SK-N-SH (cell line): ENCODE measurements around the gene FGD4. TPM values are rescaled to one million over a fixed set of nuclear protein-coding genes. Genes with fewer than 3 reads are reported as not detected.

Experiments
- CTCF ChIA-PET: fragments of 300-600, 350-600 bp; formaldehyde crosslinking; extraction: SDS; loops from one replicate; lab custom pipeline; 2021; lab: Yijun Ruan, JAX
- POLR2A ChIA-PET: fragments of 350-600 bp; sonication (Branson Sonifier 250); formaldehyde crosslinking; extraction: SDS; loops from one replicate; lab custom pipeline; 2020; ENCODE audit warnings: antibody characterized with exemption, inconsistent platforms; lab: Yijun Ruan, JAX
- DNase-seq: peaks from one replicate; pipeline ENCODE4 v3.0.0; 2012
- H2AFZ ChIP-seq: fragments of 200-600 bp; sonication (generic); 2 replicates; pipeline ENCODE4 v1.8.1; 2016; ENCODE audit warnings: antibody characterized with exemption, mild to moderate bottlenecking, low read depth
- H3F3A ChIP-seq: fragments of 200-600 bp; sonication (generic); replicated peaks from 2 replicates; pipeline ENCODE3; 2016; ENCODE audit warnings: antibody characterized with exemption, mild to moderate bottlenecking; ENCODE audit not compliant: insufficient read depth
- H3K27ac ChIP-seq, 2 experiments: fragments of 200-500 bp in 1 of 2; fragments of 200-600 bp in 1 of 2; sonication (Bioruptor generic) in 1 of 2; sonication (generic), shearing (Covaris generic) in 1 of 2; 2 replicates each; pipeline versions ENCODE4 v1.5.1 to v1.6.1; 2014 to 2016; ENCODE audit warnings: low read depth in 2 of 2, inconsistent platforms in 1 of 2, low read length in 1 of 2, mild to moderate bottlenecking in 1 of 2, mixed read lengths in 1 of 2
- H3K27me3 ChIP-seq: fragments of 200-600 bp; sonication (generic), shearing (Covaris generic); 2 replicates; pipeline ENCODE4 v1.6.1; 2016; ENCODE audit warnings: mixed run types; ENCODE audit not compliant: insufficient read depth
- H3K36me3 ChIP-seq, 2 experiments: fragments of 200-500 bp in 1 of 2; fragments of 200-600 bp in 1 of 2; sonication (Bioruptor generic) in 1 of 2; sonication (generic) in 1 of 2; replicated peaks in 1 of 2; 2 replicates each; pipeline versions ENCODE3 to v1.5.1; 2014 to 2016; ENCODE audit warnings: low read length in 1 of 2, mild to moderate bottlenecking in 1 of 2; ENCODE audit not compliant: insufficient read depth in 2 of 2, control insufficient read depth in 1 of 2
- H3K4me1 ChIP-seq, 2 experiments: fragments of 200-500 bp in 1 of 2; fragments of 200-600 bp in 1 of 2; sonication (Bioruptor generic) in 1 of 2; sonication (generic), shearing (Covaris generic) in 1 of 2; 2 replicates each; pipeline versions ENCODE4 v1.5.1 to v1.6.1; 2014 to 2016; ENCODE audit warnings: low read depth in 1 of 2, low read length in 1 of 2, mixed run types in 1 of 2; ENCODE audit not compliant: insufficient read depth in 2 of 2, control insufficient read depth in 1 of 2
- H3K4me2 ChIP-seq: fragments of 200-600 bp; sonication (generic), shearing (Covaris generic); 2 replicates; pipeline ENCODE4 v1.6.1; 2017; ENCODE audit warnings: mixed run types
- H3K4me3 ChIP-seq, 2 experiments: fragments of 200-500 bp in 1 of 2; fragments of 200-600 bp in 1 of 2; sonication (Bioruptor generic) in 1 of 2; sonication (generic), shearing (Covaris generic) in 1 of 2; 2 replicates each; pipeline versions ENCODE4 v1.5.1 to v1.8.1; 2014 to 2016; ENCODE audit warnings: low read depth in 2 of 2, inconsistent platforms in 1 of 2, low read length in 1 of 2, mild to moderate bottlenecking in 1 of 2, mixed read lengths in 1 of 2, moderate library complexity in 1 of 2
- H3K79me2 ChIP-seq: fragments of 200-600 bp; sonication (generic); 2 replicates; pipeline ENCODE4 v1.8.1; 2017; ENCODE audit warnings: mild to moderate bottlenecking; ENCODE audit not compliant: insufficient read depth
- H3K9ac ChIP-seq: fragments of 200-600 bp; sonication (generic); 2 replicates; pipeline ENCODE4 v1.6.1; 2017; ENCODE audit warnings: mixed run types
- H3K9me2 ChIP-seq: fragments of 200-600 bp; sonication (generic); 2 replicates; pipeline ENCODE4 v1.6.1; 2017; ENCODE audit warnings: mixed run types
- H3K9me3 ChIP-seq: fragments of 200-600 bp; sonication (generic); 2 replicates; pipeline ENCODE4 v1.6.1; 2017; ENCODE audit warnings: mixed run types, mild to moderate bottlenecking, moderate library complexity
- H4K20me1 ChIP-seq: fragments of 200-600 bp; sonication (generic); 2 replicates; pipeline ENCODE4 v1.6.1; 2017; ENCODE audit warnings: mild to moderate bottlenecking, mixed run types; ENCODE audit not compliant: insufficient read depth
- FOXM1 ChIP-seq: IDR thresholded peaks from 2 replicates; pipeline ENCODE4 v1.4.0; 2012; ENCODE audit warnings: low read depth, mild to moderate bottlenecking
- MEF2A ChIP-seq: IDR thresholded peaks from 2 replicates; pipeline ENCODE4 v1.4.0; 2012; ENCODE audit warnings: low read depth, borderline replicate concordance
- NFIC ChIP-seq: IDR thresholded peaks from 2 replicates; pipeline ENCODE4 v1.4.0; 2012; ENCODE audit warnings: borderline replicate concordance
- POLR2AphosphoS5 ChIP-seq: IDR thresholded peaks from 2 replicates; pipeline ENCODE4 v1.6.1; 2012; ENCODE audit warnings: low read depth, low read length
- SIN3A ChIP-seq: IDR thresholded peaks from 2 replicates; pipeline ENCODE4 v1.6.1; 2012; ENCODE audit warnings: low read depth, mild to moderate bottlenecking, low read length, moderate library complexity, borderline replicate concordance
- TEAD4 ChIP-seq: IDR thresholded peaks from 2 replicates; pipeline ENCODE4 v1.4.0; 2012; ENCODE audit warnings: mild to moderate bottlenecking, borderline replicate concordance; ENCODE audit not compliant: insufficient read depth
- WGBS: methylation state at CpG from one replicate; pipeline ENCODE4 v1.1.6; 2017; ENCODE audit warnings: low lambda C conversion rate; 5-methylcytosine and 5-hydroxymethylcytosine counted together
- polyA plus RNA-seq, 3 experiments: library from polyadenylated mRNA; depleted of rRNA; stranded (reverse); fragments of >200 nt; gene quantifications; 2 replicates each; pipeline ENCODE4 v1.2.3, GENCODE V29; 2012

The FGD4 gene
- polyA plus RNA-seq, 1 of the 3 experiments (the other 2 are of a cell fraction) = 0.26 TPM

- Histone ChIP-seq H3K4me3 (no peak overlapping the region), H2AFZ (no peak overlapping the region), H3K4me1 (peaks cover 0 to 3% of the 10 kb centered on the region in 2 experiments; a peak in 1 of 4 replicates), H3K79me2 (no peaks in the 10 kb centered on the region), H3K9ac (no peak overlapping the region), H3K4me2 (no peak overlapping the region), H3K9me3 (no peaks in the 10 kb centered on the region), H3K9me2 (no peaks in the 10 kb centered on the region), H3K36me3 (no peaks in the 10 kb centered on the region), H3F3A (no peaks in the 10 kb centered on the region), H3K27me3 (no peaks in the 10 kb centered on the region), H3K27ac (no peak overlapping the region), H4K20me1 (no peaks in the 10 kb centered on the region)
- CTCF ChIA-PET = interaction anchor here (2.5 kb wide), 1 partner anchor 207 kb away, joined by 17 read pairs; no protein-coding TSS in a partner anchor
- no peak for DNase-seq
- POLR2A ChIA-PET = no interaction called here
- no peak for TF ChIP-seq SIN3A
- TF ChIP-seq MEF2A = no peak
- WGBS = 81% methylated on average over 2 of the region's 2 CpGs
These were observed 263.3 kb downstream of the FGD4 start for GRCh38 chr12:32662665-32663064.

- H3F3A ChIP-seq = no peaks in the 10 kb centered on the region
- no peaks in the 10 kb centered on the region for H3K9me3 ChIP-seq
- 85% methylated on average over 14 of the region's 14 CpGs for WGBS
- H3K9me2 ChIP-seq = no peaks in the 10 kb centered on the region
- no peaks in the 10 kb centered on the region for H3K79me2 ChIP-seq
- no peak overlapping the region for H2AFZ ChIP-seq
- no peak for DNase-seq
- no peaks in the 10 kb centered on the region for H3K36me3 ChIP-seq
- H3K4me1 ChIP-seq = no peaks in the 10 kb centered on the region
- H3K4me3 ChIP-seq = no peak overlapping the region
- H3K9ac ChIP-seq = no peak overlapping the region
- ChIA-PET CTCF (interaction anchor here (0.9 to 1.4 kb wide), 3 partner anchors 8 to 211 kb away, joined by 3 to 4 read pairs (median 3); no protein-coding TSS in a partner anchor), POLR2A (no interaction called here)
- H3K27ac ChIP-seq = no peak overlapping the region
- H3K27me3 ChIP-seq = no peaks in the 10 kb centered on the region
- no peak for TF ChIP-seq FOXM1
- no peak for TF ChIP-seq TEAD4
- no peaks in the 10 kb centered on the region for H4K20me1 ChIP-seq
- no peak overlapping the region for H3K4me2 ChIP-seq
These were observed 266.7 kb downstream of the FGD4 start for GRCh38 chr12:32666018-32666417.

- peaks cover 0 to 6% of the 10 kb centered on the region in 2 experiments; a peak in 2 of 4 replicates for H3K4me1 ChIP-seq
- H3K9ac ChIP-seq = no peak overlapping the region
- 76% methylated on average over 1 of the region's 1 CpG for WGBS
- DNase-seq = no peak
- ChIA-PET POLR2A (no interaction called here), CTCF (interaction anchor here (3.6 to 4.0 kb wide), 3 partner anchors 86 to 303 kb away, joined by 28 to 87 read pairs (median 37); partner anchors contain the start of gene YARS2)
- no peaks in the 10 kb centered on the region for H3K9me3 ChIP-seq
- no peak overlapping the region for H2AFZ ChIP-seq
- H4K20me1 ChIP-seq = no peaks in the 10 kb centered on the region
- no peak overlapping the region for H3K4me3 ChIP-seq
- no peak overlapping the region for H3K4me2 ChIP-seq
- no peak overlapping the region for H3K27ac ChIP-seq
- no peak for TF ChIP-seq POLR2AphosphoS5
- TF ChIP-seq NFIC = no peak
- H3F3A ChIP-seq = peaks cover 4% of the 10 kb centered on the region
- H3K9me2 ChIP-seq = no peaks in the 10 kb centered on the region
- H3K36me3 ChIP-seq = no peaks in the 10 kb centered on the region
- H3K27me3 ChIP-seq = no peaks in the 10 kb centered on the region
- H3K79me2 ChIP-seq = no peaks in the 10 kb centered on the region
These were observed 270.2 kb downstream of the FGD4 start for GRCh38 chr12:32669584-32669983.
